ENCODE results near the gene FOXL3. TPM values are rescaled to one million over a fixed set of nuclear protein-coding genes. Genes with fewer than 3 reads are reported as not detected.

FOXL3 gene
- total RNA-seq, 2 experiments from 2014 or later: not detected

- peak; percentile 82 to 96 (median 91) for DNase-seq
- H3K4me1 ChIP-seq (ENCODE audit: insufficient read depth, low read length): peaks cover 22% of the 10 kb centered on the region
- TF ChIP-seq, protein P1, sequence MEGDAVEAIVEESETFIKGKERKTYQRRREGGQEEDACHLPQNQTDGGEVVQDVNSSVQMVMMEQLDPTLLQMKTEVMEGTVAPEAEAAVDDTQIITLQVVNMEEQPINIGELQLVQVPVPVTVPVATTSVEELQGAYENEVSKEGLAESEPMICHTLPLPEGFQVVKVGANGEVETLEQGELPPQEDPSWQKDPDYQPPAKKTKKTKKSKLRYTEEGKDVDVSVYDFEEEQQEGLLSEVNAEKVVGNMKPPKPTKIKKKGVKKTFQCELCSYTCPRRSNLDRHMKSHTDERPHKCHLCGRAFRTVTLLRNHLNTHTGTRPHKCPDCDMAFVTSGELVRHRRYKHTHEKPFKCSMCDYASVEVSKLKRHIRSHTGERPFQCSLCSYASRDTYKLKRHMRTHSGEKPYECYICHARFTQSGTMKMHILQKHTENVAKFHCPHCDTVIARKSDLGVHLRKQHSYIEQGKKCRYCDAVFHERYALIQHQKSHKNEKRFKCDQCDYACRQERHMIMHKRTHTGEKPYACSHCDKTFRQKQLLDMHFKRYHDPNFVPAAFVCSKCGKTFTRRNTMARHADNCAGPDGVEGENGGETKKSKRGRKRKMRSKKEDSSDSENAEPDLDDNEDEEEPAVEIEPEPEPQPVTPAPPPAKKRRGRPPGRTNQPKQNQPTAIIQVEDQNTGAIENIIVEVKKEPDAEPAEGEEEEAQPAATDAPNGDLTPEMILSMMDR (IDR thresholded peaks at IDR 0.05): peak; percentile 82
- intact Hi-C loops (cut with DNase I, micrococcal nuclease): loop anchor here (1.0 to 5.0 kb wide), 6 partner anchors 174 to 441 kb away; no protein-coding TSS in a partner anchor
- Mint-ChIP-seq H3K27ac (no peak overlapping the region), H3K36me3 (ENCODE audit: low read depth) (no peaks in the 10 kb centered on the region), H3K27me3 (no peaks in the 10 kb centered on the region), H3K4me1 (ENCODE audit: low read depth) (peaks cover 17% of the 10 kb centered on the region), H3K4me3 (no peak overlapping the region), H3K9me3 (no peaks in the 10 kb centered on the region)
- CTCF ChIA-PET: interaction anchor here (0.5 to 0.8 kb wide), 2 partner anchors 33 to 49 kb away, joined by 3 to 4 read pairs; no protein-coding TSS in a partner anchor
- peak; percentile 96 for ATAC-seq (ENCODE audit: poor library complexity)
- POLR2A ChIA-PET: interaction anchor here (0.5 to 1.5 kb wide), 3 partner anchors 19 to 480 kb away, joined by 3 to 6 read pairs (median 4); no protein-coding TSS in a partner anchor
- no peak overlapping the region for H3K27ac ChIP-seq (ENCODE audit: low read depth in 1 of 2, low read length in 2 of 2)
- no peaks in the 10 kb centered on the region for H3K27me3 ChIP-seq (ENCODE audit: control insufficient read depth in 1 of 2, insufficient read depth in 2 of 2, low read length in 2 of 2)
- H3K4me3 ChIP-seq (ENCODE audit: low read length): peak overlapping the region; percentile 38
- H3K36me3 ChIP-seq (ENCODE audit: insufficient read depth, low read length): no peaks in the 10 kb centered on the region
- H3K9me3 ChIP-seq (ENCODE audit: control insufficient read depth in 1 of 2, insufficient read depth in 1 of 2, low read length in 2 of 2): no peaks in the 10 kb centered on the region
Measured at GRCh38 chr7:332646-333392, 42.8 kb downstream of the FOXL3 start.

DNA sequence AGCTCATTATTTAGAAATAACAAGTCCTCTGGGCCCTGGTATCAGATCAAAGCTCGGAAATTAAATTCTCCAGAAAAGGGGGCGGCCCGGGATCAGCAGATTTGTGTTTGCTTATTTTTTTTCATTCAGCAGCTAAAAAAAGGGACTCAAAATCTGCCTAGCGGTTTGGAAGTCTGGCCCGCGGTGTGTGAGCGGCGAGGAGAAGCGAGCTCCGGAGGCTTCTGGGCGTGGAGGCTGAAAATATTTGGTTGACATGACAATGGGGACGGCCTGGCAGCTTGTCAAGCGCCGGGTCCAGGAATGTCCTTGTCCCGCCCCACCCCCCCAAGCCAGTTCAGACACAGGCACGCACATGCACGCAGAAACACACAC, 43.4 kb downstream of the FOXL3 start:
- H3K9me3 Mint-ChIP-seq: no peaks in the 10 kb centered on the region
- Histone ChIP-seq H3K4me3 (ENCODE audit: low read length) (no peak overlapping the region), H3K27me3 (ENCODE audit: control insufficient read depth in 1 of 2, insufficient read depth in 2 of 2, low read length in 2 of 2) (no peaks in the 10 kb centered on the region), H3K9me3 (ENCODE audit: control insufficient read depth in 1 of 2, insufficient read depth in 1 of 2, low read length in 2 of 2) (no peaks in the 10 kb centered on the region), H3K4me1 (ENCODE audit: insufficient read depth, low read length) (peaks cover 23% of the 10 kb centered on the region), H3K36me3 (ENCODE audit: insufficient read depth, low read length) (no peaks in the 10 kb centered on the region), H3K27ac (ENCODE audit: low read depth in 1 of 2, low read length in 2 of 2) (no peak overlapping the region)
- ATAC-seq (ENCODE audit: poor library complexity) (no peak), DNase-seq (no peak)
- no peaks in the 10 kb centered on the region for H3K27me3 Mint-ChIP-seq
- H3K4me3 Mint-ChIP-seq: no peak overlapping the region
- no peak overlapping the region for H3K27ac Mint-ChIP-seq
- ChIA-PET CTCF (interaction anchor here (0.8 kb wide), 1 partner anchor 33 kb away, joined by 3 read pairs; no protein-coding TSS in a partner anchor), POLR2A (interaction anchor here (0.5 to 1.5 kb wide), 3 partner anchors 18 to 479 kb away, joined by 3 to 6 read pairs (median 4); no protein-coding TSS in a partner anchor)
- intact Hi-C loops (cut with DNase I, micrococcal nuclease): loop anchor here (2.0 to 5.0 kb wide), 4 partner anchors 174 to 399 kb away; no protein-coding TSS in a partner anchor
- peaks cover 17% of the 10 kb centered on the region for H3K4me1 Mint-ChIP-seq (ENCODE audit: low read depth)
- TF ChIP-seq, protein P1 (IDR thresholded peaks at IDR 0.05): no peak
- H3K36me3 Mint-ChIP-seq (ENCODE audit: low read depth): no peaks in the 10 kb centered on the region

DNA sequence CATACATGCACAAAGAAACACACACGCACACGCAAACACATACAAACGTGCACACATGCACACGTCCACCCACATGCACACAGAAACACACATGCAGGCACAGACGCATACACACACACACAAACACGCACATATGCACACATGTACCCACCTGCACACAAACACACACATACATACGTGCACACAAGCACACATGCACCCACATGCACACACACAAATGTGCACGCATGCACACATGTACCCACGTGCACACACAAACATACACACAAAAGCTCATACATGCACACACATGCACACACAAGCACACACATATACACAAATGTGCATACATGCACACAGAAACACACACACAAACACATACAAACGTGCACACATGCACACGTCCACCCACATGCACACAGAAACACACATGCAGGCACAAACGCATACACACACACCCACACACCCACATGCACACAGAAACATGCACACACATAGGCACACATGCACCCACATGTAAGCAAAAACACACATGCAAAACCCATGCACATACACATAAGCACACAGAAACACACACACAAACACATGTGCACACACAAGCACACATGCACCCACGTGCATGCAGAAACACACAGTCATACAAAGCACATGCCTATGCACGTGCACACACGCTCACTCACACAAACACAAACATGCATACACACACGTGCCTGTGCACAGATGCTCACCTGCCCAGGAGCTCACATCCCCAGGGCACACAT, 44.8 kb downstream of the FOXL3 start:
- CTCF ChIA-PET: no interaction called here
- Histone ChIP-seq H3K27ac (ENCODE audit: low read depth in 1 of 2, low read length in 2 of 2) (no peak overlapping the region), H3K36me3 (ENCODE audit: insufficient read depth, low read length) (no peaks in the 10 kb centered on the region), H3K4me3 (ENCODE audit: low read length) (no peak overlapping the region), H3K9me3 (ENCODE audit: control insufficient read depth in 1 of 2, insufficient read depth in 1 of 2, low read length in 2 of 2) (no peaks in the 10 kb centered on the region), H3K4me1 (ENCODE audit: insufficient read depth, low read length) (peaks cover 23% of the 10 kb centered on the region), H3K27me3 (ENCODE audit: control insufficient read depth in 1 of 2, insufficient read depth in 2 of 2, low read length in 2 of 2) (no peaks in the 10 kb centered on the region)
- DNase-seq (no peak), ATAC-seq (ENCODE audit: poor library complexity) (no peak)
- Mint-ChIP-seq H3K9me3 (no peaks in the 10 kb centered on the region), H3K4me3 (peak overlapping the region; percentile 18), H3K27ac (no peak overlapping the region), H3K27me3 (no peaks in the 10 kb centered on the region), H3K36me3 (ENCODE audit: low read depth) (no peaks in the 10 kb centered on the region), H3K4me1 (ENCODE audit: low read depth) (peaks cover 17% of the 10 kb centered on the region)
- intact Hi-C loops (cut with DNase I, micrococcal nuclease): loop anchor here in 1 of 2 experiments (5.0 kb wide), 3 partner anchors 173 to 398 kb away; no protein-coding TSS in a partner anchor
- TF ChIP-seq, protein P1 (IDR thresholded peaks at IDR 0.05): no peak
- POLR2A ChIA-PET: no interaction called here
